K562 (cell line): ENCODE data around the gene NDUFS8. TPM values are rescaled to one million over a fixed set of nuclear protein-coding genes. Genes with fewer than 3 reads are reported as not detected.

ENCODE experiments used
- ELF1 ChIP-seq: fragments of 200-800 bp; sonication (Bioruptor generic); IDR thresholded peaks from 2 replicates; pipeline ENCODE4 v1.6.1; 2016; ENCODE audit warnings: missing genetic modification characterization, missing compliant biosample characterization
- ESRRA ChIP-seq: fragments of 450-650 bp; IDR thresholded peaks from 2 replicates; pipeline ENCODE4 v1.6.1; 2014; ENCODE audit warnings: low read depth, mild to moderate bottlenecking, moderate library complexity, borderline replicate concordance
- ETS1 ChIP-seq: conservative IDR thresholded peaks from 2 replicates; pipeline ENCODE4 v1.6.1; 2011; ENCODE audit warnings: low read depth, mild to moderate bottlenecking, low read length; ENCODE audit not compliant: control insufficient read depth
- NKRF ChIP-seq: fragments of 450-650 bp; IDR thresholded peaks from 2 replicates; pipeline ENCODE4 v1.6.1; 2016; ENCODE audit warnings: borderline replicate concordance
- U2AF1 ChIP-seq: fragments of 200-400 bp; formaldehyde crosslinking; optimal IDR thresholded peaks from 2 replicates; pipeline ENCODE3; 2017; ENCODE audit warnings: mild to moderate bottlenecking, low read depth, low read length, moderate library complexity
- ZFX ChIP-seq: sonication (generic); formaldehyde crosslinking; IDR thresholded peaks from 2 replicates; pipeline ENCODE4 v1.8.0; 2022; ENCODE audit warnings: mild to moderate bottlenecking, missing genetic modification reagents, moderate library complexity
- polyA plus RNA-seq, 8 experiments: library from polyadenylated mRNA; depleted of rRNA in 4 of 8; stranded (reverse) in 5 of 8; unstranded in 3 of 8; fragments of >200 nt; fragmentation: Nextera tagmentation in 2 of 8; fragmentation: Illumina TruSeq in 1 of 8; extraction: Ambion mirVana in 2 of 8; extraction: Trizol in 1 of 8; gene quantifications; 2 replicates each; pipeline versions ENCODE4 v1.2.1 to v1.2.3, GENCODE V29; 2011 to 2014; ENCODE audit warnings: inconsistent platforms in 1 of 8, missing spikeins in 1 of 8
- total RNA-seq, 7 experiments: library from RNA; depleted of rRNA in 6 of 7; stranded (reverse); fragments of >200 nt in 6 of 7; fragmentation: Illumina TruSeq in 2 of 7; extraction: Trizol in 2 of 7; gene quantifications; 2 replicates each; pipeline versions ENCODE4 v1.2.1 to v1.2.3, GENCODE V29; 2011 to 2021; ENCODE audit warnings: low replicate concordance in 1 of 7
- TF ChIP-seq, protein P1 (sequence below): fragments of 450-650 bp; conservative IDR thresholded peaks from 2 replicates; pipeline ENCODE4 v1.6.1; 2016; ENCODE audit warnings: missing genetic modification characterization, low read depth, mild to moderate bottlenecking, control low read depth, missing compliant biosample characterization
- TF ChIP-seq, protein P2 (sequence below), 2 experiments: fragments of 450-650 bp in 1 of 2; sonication (generic) in 1 of 2; formaldehyde crosslinking in 1 of 2; IDR thresholded peaks in 1 of 2; conservative IDR thresholded peaks in 1 of 2; 2 replicates each; pipeline versions ENCODE4 v1.6.1 to v1.8.1; 2016 to 2023; ENCODE audit warnings: mild to moderate bottlenecking in 2 of 2, moderate library complexity in 2 of 2, inconsistent platforms in 1 of 2, missing genetic modification reagents in 1 of 2

Gene NDUFS8
- total and polyA plus RNA-seq, 9 of the 15 experiments (the other 6 are each of a cell fraction or from before 2014, with no cell fraction given) = 36.5 to 351 (median 101) TPM

DNA sequence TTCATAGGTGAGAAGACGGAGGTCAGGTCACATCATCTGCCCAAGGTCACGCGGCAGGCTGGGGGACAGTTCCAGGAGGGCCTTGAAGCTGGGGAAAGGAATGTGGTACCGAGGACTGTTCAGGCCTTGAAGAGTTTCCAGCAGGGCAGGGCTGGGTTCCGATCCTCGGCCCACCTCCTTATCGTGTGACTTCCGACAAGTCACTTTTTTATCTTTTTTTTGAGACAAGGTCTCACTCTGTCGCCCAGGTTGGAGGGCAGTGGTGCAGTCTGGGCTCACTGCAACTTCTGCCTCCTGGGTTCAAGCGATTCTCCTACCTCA is 623 bp downstream of the NDUFS8 start (continued):
- TF ChIP-seq NKRF (0 out of 2 replicates have a peak, but pooled peaks have one; percentile 10), U2AF1 (no peak), ETS1 (0 out of 2 replicates have a peak, but pooled peaks have one; percentile 7), ESRRA (peak; percentile 1; the same call in 1 of the 2 replicates), ZFX (CRISPR knock-in tag) (0 out of 2 replicates have a peak, but pooled peaks have one; percentile 24), ELF1 (tag) (0 out of 2 replicates have a peak, but pooled peaks have one; percentile 11)
- TF ChIP-seq, protein P1, sequence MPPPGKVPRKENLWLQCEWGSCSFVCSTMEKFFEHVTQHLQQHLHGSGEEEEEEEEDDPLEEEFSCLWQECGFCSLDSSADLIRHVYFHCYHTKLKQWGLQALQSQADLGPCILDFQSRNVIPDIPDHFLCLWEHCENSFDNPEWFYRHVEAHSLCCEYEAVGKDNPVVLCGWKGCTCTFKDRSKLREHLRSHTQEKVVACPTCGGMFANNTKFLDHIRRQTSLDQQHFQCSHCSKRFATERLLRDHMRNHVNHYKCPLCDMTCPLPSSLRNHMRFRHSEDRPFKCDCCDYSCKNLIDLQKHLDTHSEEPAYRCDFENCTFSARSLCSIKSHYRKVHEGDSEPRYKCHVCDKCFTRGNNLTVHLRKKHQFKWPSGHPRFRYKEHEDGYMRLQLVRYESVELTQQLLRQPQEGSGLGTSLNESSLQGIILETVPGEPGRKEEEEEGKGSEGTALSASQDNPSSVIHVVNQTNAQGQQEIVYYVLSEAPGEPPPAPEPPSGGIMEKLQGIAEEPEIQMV (tag) = no peak
- TF ChIP-seq, protein P2, sequence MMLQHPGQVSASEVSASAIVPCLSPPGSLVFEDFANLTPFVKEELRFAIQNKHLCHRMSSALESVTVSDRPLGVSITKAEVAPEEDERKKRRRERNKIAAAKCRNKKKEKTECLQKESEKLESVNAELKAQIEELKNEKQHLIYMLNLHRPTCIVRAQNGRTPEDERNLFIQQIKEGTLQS (IDR thresholded peaks at IDR 0.05) = no peak
- TF ChIP-seq, protein P2 (CRISPR knock-in tag; conservative IDR thresholded peaks at IDR 0.05) = no peak
- TF ChIP-seq, all 486 proteins: peak for 8
